Stimulated activated naive B cell treated with anti-CD40 and anti-IgM and Interleukin-4, amounts not matched to agents 10 μg/mL and 1 μg/mL and 100 μg/mL, for 72 hours (primary cell): Measurements from ENCODE around the gene RPL12.

Experiments used
- ATAC-seq, 2 donors: fragments of 150-1000 bp; cut with Tn5 transposase; replicated peaks; 2 replicates each; pipeline ENCODE4 v1.10.0; 2021; ENCODE audit warnings: moderate library complexity in 1 of 2
- DNase-seq: peaks from one replicate; pipeline ENCODE4 v3.0.0; 2021
- H3K27ac Mint-ChIP-seq: one replicate; pipeline ENCODE4 v1.8.0; 2022; ENCODE audit warnings: mild to moderate bottlenecking, mixed read lengths
- H3K27me3 Mint-ChIP-seq, 2 donors: one replicate each; pipeline ENCODE4 v1.8.0; 2022; ENCODE audit warnings: mixed read lengths in 2 of 2
- H3K36me3 Mint-ChIP-seq, 2 donors: one replicate each; pipeline ENCODE4 v1.8.0; 2022; ENCODE audit warnings: mixed read lengths in 2 of 2, mild to moderate bottlenecking in 1 of 2
- H3K4me1 Mint-ChIP-seq, 2 donors: one replicate each; pipeline ENCODE4 v1.8.0; 2022; ENCODE audit warnings: mixed read lengths in 2 of 2, mild to moderate bottlenecking in 1 of 2
- H3K4me3 Mint-ChIP-seq, 2 donors: one replicate each; pipeline ENCODE4 v1.8.0; 2022; ENCODE audit warnings: mild to moderate bottlenecking in 2 of 2, mixed read lengths in 2 of 2, moderate library complexity in 1 of 2
- H3K9me3 Mint-ChIP-seq, 2 donors: one replicate each; pipeline ENCODE4 v1.8.0; 2022; ENCODE audit warnings: mixed read lengths in 2 of 2, mild to moderate bottlenecking in 1 of 2

Gene RPL12

DNA sequence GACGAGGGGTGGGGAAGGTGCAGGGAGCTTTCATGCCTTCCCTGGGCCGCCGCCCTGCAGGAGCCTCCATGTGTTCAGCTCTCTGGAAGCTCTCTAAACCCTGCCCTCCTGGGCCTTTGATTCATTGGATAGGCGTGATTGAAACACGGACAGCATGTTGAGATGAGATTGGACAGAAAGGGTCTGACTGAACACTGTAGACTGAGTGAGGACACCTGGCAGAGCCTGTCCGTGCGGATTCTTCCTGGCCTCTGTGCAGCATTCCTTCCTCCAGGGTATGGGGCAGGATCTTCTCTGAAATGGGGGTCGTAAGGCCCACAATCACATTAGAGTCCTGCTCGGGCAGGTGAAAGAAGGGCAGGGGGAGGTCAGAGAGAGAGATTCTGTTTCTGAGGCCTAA, 12.8 kb downstream of the RPL12 start:
- Mint-ChIP-seq H3K27ac (peak overlapping the region; percentile 51), H3K36me3 (peaks cover 66 to 78% of the 10 kb centered on the region in 2 donors), H3K4me1 (peaks cover 0 to 2% of the 10 kb centered on the region in 2 donors), H3K27me3 (no peaks in the 10 kb centered on the region), H3K4me3 (no peak overlapping the region), H3K9me3 (no peaks in the 10 kb centered on the region)
- ATAC-seq (no peak), DNase-seq (no peak)

DNA sequence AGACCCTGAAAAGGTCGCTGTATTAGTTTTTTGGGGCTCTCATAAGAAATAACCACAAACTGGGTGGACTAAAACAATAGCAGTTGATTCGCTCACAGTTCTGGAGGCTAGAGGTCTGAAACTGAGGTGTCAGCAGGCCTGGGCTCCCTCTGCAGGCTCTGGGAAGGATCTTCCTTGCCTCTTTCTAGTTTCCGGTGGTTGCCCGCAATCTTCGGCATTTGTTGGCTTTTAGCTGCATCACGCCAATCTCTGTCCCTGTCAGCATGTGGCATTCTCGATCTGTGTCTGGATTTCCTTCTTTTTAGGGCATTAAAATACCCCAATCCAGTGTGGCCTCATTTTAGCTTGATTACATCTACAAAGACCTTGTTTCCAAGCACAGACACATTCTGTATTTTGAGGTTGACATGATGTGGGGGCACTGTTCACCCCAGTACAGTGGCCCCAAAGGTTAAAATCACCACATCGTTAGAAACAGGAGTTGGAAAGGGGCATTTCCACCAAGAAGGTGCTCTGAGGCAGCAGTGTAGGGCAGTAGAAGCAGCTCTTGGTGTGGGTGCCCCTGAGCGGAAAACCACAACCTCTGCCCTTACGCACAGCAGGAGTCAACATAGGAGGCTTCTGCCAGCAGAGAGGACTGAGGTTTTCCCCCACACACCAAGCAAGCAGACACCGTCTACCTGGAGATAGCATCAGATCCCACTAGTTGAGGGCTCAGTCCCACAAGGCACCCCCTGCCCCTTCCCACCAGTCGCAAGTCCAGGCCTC, 13.5 kb downstream of the RPL12 start:
- Mint-ChIP-seq H3K4me3 (no peak overlapping the region), H3K27ac (peak overlapping the region; percentile 51), H3K9me3 (no peaks in the 10 kb centered on the region), H3K27me3 (no peaks in the 10 kb centered on the region), H3K36me3 (peaks cover 62 to 78% of the 10 kb centered on the region in 2 donors), H3K4me1 (peaks cover 0 to 2% of the 10 kb centered on the region in 2 donors)
- ATAC-seq = peak; percentile 23 to 61
- DNase-seq = no peak

DNA sequence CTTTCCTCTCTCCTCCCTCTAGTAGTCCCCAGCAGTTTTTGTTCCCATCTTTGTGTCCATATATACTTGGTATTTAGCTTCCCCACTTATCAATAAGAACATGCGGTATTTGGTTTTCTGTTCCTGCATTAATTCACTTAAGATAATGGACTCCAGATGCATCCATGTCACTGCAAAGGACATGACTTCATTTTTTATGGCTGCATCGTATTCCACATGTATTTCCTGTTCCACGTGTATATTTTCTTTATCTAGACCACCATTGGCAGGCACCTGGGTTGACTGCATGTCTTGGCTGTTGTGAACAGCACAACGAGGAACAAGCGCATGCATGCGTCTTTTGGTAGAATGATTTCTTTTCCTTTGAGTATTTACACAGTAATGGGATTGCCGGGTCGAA, 20.8 kb downstream of the RPL12 start:
- Mint-ChIP-seq H3K36me3 (peaks cover 53 to 69% of the 10 kb centered on the region in 2 donors), H3K4me3 (no peak overlapping the region), H3K4me1 (peaks cover 13 to 37% of the 10 kb centered on the region in 2 donors), H3K27ac (no peak overlapping the region), H3K9me3 (no peaks in the 10 kb centered on the region), H3K27me3 (no peaks in the 10 kb centered on the region)
- DNase-seq (no peak), ATAC-seq (no peak)

DNA sequence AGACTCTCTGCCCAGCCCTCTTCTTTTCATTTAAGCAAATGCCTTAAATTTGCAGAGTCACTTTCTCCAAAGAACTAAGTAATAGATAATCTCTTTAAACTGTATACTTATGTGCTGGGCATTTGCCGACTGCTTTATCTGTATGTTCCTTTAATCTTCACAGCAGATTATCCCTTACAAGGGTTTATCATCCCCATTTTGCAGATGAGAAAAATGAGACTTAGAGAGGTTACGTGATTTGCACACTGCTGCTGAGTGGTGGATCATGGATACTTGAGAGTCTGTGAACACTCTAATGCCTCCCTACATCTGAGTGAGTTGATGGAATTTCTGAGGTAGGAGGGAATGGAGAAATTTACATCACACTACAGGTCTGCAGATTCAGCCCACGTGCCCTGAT, 22.9 kb downstream of the RPL12 start:
- no peak for ATAC-seq
- Mint-ChIP-seq H3K36me3 (peaks cover 39 to 56% of the 10 kb centered on the region in 2 donors), H3K4me1 (peaks cover 20 to 56% of the 10 kb centered on the region in 2 donors), H3K4me3 (no peak overlapping the region), H3K27me3 (no peaks in the 10 kb centered on the region), H3K9me3 (no peaks in the 10 kb centered on the region), H3K27ac (no peak overlapping the region)
- DNase-seq = no peak

DNA sequence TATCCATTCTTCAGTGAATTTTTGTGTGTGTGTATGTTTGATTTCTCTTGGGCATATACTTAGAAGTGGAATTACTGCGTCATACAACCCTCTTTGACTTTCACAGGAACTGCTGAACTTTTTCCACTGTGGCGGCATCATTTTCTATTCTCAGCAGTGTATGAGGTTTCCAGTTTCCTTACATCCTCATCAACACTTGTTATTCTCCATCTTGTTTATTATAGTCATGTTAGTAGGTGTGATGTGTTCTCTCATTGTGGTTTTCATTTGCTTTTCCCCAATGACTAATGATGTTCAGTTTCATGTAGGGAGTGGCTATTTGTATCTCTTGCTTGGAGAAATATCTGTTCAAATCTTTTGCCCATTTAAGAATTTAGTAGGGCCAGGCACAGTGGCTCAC, 24.4 kb downstream of the RPL12 start:
- Mint-ChIP-seq H3K9me3 (no peaks in the 10 kb centered on the region), H3K27me3 (no peaks in the 10 kb centered on the region), H3K4me3 (peak overlapping the region; percentile 47 to 67), H3K4me1 (peaks cover 25 to 69% of the 10 kb centered on the region in 2 donors), H3K36me3 (peaks cover 37 to 46% of the 10 kb centered on the region in 2 donors), H3K27ac (peak overlapping the region; percentile 94)
- ATAC-seq (peak; percentile 48 to 53), DNase-seq (no peak)

DNA sequence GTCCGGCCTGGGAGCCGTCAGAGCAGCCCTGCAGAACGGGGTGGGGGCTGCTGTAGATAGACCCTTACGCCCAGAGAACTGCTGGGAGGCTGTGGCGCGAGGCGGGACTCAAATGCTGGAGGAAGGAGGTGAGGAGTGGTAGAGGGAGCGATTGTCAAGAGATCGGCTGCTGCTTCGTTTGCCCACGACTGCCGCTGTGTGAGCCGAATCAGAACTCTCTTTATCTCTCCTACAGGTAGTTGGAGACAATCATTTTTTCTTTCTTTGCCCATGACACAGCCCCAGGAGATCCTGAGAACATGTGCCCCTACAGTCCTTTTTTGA, 26.6 kb downstream of the RPL12 start:
- no peak for DNase-seq
- H3K9me3 Mint-ChIP-seq = no peaks in the 10 kb centered on the region
- H3K36me3 Mint-ChIP-seq = peaks cover 21 to 30% of the 10 kb centered on the region in 2 donors
- H3K27me3 Mint-ChIP-seq = no peaks in the 10 kb centered on the region
- peak overlapping the region; percentile 99 for H3K27ac Mint-ChIP-seq
- peak overlapping the region; percentile 99 to 100 for H3K4me3 Mint-ChIP-seq
- peak; percentile 22 to 28 for ATAC-seq
- peaks cover 25 to 69% of the 10 kb centered on the region in 2 donors for H3K4me1 Mint-ChIP-seq

DNA sequence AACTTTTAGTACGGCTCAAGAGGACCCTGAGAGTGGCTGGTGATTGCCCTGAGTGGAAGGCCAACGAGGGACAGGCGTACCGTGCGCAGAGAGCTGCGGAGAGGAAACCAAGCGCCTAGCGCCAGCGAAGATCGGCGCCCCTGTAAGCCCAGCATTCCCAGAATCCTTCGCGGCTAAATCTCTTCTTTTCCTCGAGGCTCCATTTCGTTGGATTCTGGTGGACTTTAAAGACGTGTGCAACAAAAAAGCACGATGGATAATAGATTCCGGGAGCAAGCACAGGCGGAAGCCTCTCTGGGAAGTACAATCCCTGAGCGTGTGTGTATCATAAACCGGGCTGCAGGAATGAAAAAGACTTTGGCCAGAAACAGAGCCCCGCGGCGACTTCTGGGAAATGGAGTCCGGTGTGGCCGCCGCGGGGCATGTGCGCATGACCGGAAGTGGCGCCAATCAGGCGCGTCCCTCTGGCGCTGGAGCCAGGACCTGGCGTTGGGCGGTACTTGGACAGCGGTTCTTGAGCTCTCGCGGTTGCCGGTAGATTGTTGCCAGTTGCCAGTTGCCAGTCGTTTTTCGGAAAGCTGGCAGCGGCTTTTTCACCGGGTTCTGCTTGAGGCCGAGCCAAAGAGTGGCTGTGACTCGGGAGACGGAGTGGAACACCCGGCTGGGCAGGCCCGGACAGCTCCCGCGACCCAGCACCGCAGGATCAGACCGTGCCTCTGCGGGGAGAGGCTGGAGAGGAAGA, 27.1 kb downstream of the RPL12 start, which contains the start of gene ZNF79:
ZNF79 (plus strand) TSS at position 449 of the 742 bp plus-strand sequence. CDS start 406 bp downstream, outside the sequence.
- no peaks in the 10 kb centered on the region for H3K27me3 Mint-ChIP-seq
- ATAC-seq (peak; percentile 87 to 92), DNase-seq (peak; percentile 89)
- H3K9me3 Mint-ChIP-seq = no peaks in the 10 kb centered on the region
- peaks cover 27 to 69% of the 10 kb centered on the region in 2 donors for H3K4me1 Mint-ChIP-seq
- peak within 1 kb of the TSS; percentile 99 to 100 for H3K4me3 Mint-ChIP-seq
- peaks cover 20 to 28% of the 10 kb centered on the region in 2 donors for H3K36me3 Mint-ChIP-seq
- H3K27ac Mint-ChIP-seq = peak within 1 kb of the TSS; percentile 99

DNA sequence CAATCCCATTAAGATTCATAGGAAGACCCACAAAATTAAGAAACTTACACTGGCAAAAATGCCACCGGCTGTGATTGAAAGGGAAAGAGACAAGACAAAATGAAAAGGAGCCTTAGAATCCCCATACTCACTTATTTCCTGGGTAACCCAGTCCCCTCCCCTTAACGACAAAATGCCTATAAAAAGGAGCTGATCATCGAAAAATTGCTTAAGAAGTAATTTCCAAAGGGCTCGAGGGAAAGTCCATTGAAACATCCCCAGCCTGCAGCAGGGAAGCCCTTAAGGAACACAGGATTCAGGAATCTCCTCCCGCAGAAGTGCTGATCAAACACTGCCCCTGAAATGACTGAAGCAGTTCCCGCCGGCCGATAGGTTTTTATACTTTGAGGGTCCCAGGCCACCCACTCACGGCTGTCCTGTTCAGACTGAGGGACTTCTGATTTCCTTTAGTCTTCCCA, 27.7 kb downstream of the RPL12 start:
- H3K27me3 Mint-ChIP-seq = no peaks in the 10 kb centered on the region

DNA sequence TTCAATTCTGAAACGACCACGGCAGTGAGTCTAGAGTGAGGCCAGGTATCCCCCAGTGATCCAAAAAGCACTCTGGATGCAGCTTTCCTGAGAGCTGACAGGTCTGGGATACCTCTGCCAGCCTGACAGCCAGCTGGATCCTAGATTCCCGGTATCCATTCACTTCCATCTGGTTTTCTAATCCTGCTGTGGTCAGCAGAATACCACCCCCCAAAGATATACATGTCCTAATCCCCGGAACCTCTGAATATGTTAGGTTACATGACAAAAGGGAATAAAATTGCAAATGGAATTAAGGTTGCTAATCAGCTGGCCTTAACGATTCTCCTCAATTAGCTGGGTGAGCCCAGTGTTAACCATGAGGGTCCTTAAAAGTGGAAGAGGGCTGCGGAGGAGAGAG, 28.4 kb downstream of the RPL12 start:
- H3K27ac Mint-ChIP-seq = peak overlapping the region; percentile 99
- H3K4me1 Mint-ChIP-seq = peaks cover 28 to 56% of the 10 kb centered on the region in 2 donors
- H3K36me3 Mint-ChIP-seq = peaks cover 12 to 20% of the 10 kb centered on the region in 2 donors
- H3K4me3 Mint-ChIP-seq = peak overlapping the region; percentile 99 to 100
- ATAC-seq = no peak
- H3K9me3 Mint-ChIP-seq = no peaks in the 10 kb centered on the region
- H3K27me3 Mint-ChIP-seq = no peaks in the 10 kb centered on the region
- no peak for DNase-seq

More for the DNA sequence above, 27.7 kb downstream of the RPL12 start:
- DNase-seq (no peak), ATAC-seq (no peak)
- H3K4me1 Mint-ChIP-seq = peaks cover 29 to 63% of the 10 kb centered on the region in 2 donors
- peak overlapping the region; percentile 99 for H3K27ac Mint-ChIP-seq
- H3K36me3 Mint-ChIP-seq = peaks cover 18 to 27% of the 10 kb centered on the region in 2 donors
- no peaks in the 10 kb centered on the region for H3K9me3 Mint-ChIP-seq
- peak overlapping the region; percentile 99 to 100 for H3K4me3 Mint-ChIP-seq

DNA sequence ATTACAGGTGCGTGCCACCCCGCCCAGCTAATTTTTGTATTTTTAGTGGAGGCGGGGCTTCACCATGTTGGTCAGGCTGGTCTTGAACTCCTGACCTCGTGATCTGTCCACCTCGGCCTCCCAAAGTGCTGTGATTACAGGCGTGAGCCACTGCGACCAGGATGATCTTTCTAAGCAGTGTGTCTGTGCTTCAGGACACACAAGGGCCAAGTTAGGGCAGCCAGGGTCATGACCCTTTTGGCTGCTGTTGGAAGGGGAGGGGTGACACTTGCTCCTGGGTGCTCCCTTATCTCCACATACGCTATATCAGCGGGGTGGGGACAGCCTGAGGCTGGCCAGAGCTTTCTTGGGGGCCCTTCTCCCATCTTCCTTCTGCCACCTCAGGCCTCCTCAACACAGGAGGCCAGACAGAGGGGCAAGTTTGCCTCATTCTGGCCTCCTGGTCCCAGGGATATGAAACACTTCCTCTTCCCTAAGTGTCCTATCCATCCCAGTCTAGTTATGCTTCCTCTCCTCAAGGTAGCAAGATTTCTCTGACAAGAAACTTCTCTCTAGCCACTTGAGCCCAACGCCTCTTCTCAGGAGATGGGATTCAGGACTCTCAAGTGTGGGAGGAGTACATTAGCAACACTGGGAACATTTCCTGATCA, 28.9 kb downstream of the RPL12 start:
- Mint-ChIP-seq H3K27me3 (no peaks in the 10 kb centered on the region), H3K4me1 (peaks cover 26 to 51% of the 10 kb centered on the region in 2 donors), H3K36me3 (peaks cover 12 to 18% of the 10 kb centered on the region in 2 donors), H3K9me3 (no peaks in the 10 kb centered on the region), H3K27ac (no peak overlapping the region), H3K4me3 (peak overlapping the region in 1 of 2 donors; percentile 99)
- no peak for ATAC-seq
- no peak for DNase-seq

DNA sequence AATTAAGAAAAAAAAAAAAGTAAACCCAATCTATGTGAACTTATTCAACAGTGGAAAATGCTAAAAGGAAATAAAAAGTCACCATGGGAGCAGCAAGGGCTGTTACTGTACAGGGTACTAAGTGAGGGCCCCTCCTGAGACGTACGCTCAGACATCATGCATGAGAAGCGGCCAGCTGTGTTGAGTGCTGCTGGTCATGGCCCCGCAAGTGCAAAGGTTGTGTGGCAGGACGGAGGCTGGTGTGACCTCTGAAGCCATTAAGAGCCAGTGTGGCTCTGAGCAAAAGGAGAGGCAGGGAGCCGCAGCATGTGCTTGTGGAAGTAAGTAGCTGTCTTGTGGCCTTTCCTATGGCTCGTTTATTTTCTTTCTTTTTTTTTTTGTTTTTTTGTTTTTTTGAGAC, 30.1 kb downstream of the RPL12 start:
- no peaks in the 10 kb centered on the region for H3K27me3 Mint-ChIP-seq
- peaks cover 19 to 39% of the 10 kb centered on the region in 2 donors for H3K4me1 Mint-ChIP-seq
- peaks cover 5 to 11% of the 10 kb centered on the region in 2 donors for H3K36me3 Mint-ChIP-seq
- no peak for DNase-seq
- H3K4me3 Mint-ChIP-seq = no peak overlapping the region
- H3K9me3 Mint-ChIP-seq = no peaks in the 10 kb centered on the region
- no peak overlapping the region for H3K27ac Mint-ChIP-seq
- ATAC-seq = no peak

DNA sequence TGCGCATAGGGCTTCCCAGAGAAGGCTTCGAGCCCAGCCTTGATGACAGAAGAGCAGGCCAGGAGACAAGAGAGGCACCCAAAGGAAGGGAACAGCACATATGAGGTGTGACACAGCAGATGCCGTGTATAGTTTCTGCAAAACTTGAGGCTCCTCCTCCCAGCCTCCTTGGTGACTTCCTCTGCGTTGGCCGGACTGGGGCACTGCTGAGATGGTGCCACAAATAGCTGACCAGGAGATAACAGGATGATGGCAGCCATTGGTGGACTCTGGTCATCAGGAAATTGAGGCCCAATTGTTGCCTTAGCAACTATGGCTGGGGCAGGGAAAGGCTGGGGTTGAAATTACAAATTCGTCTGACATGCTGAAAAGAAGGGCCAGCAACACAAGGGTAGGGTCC, 31.9 kb downstream of the RPL12 start:
- no peak for DNase-seq
- ATAC-seq = no peak
- Mint-ChIP-seq H3K27ac (peak overlapping the region; percentile 72), H3K27me3 (peaks cover 0 to 5% of the 10 kb centered on the region in 2 donors), H3K4me1 (peaks cover 17 to 23% of the 10 kb centered on the region in 2 donors), H3K36me3 (peaks cover 4 to 9% of the 10 kb centered on the region in 2 donors), H3K9me3 (no peaks in the 10 kb centered on the region), H3K4me3 (no peak overlapping the region)

DNA sequence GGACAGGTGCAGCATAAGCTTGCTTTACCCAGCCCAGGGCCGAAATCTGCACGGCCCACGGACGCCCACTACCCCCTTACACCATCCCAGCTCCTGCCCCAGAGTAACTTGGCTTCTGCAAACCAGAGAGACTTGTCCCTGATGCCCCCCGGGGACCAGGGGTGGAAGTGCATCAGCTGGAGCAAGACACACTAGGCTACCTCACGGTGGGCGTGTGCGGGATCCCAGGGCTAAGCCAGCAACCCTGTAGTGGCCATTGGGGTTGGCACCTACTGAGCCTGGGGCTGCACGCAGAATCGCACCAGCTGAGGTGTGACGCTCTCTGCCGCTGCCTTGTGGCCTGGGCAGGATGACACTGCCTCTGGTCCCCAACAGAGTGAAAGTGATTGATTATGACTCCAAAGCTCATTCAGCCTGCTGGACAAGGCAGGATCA, 33.2 kb downstream of the RPL12 start:
- H3K4me3 Mint-ChIP-seq = no peak overlapping the region
- H3K36me3 Mint-ChIP-seq = peaks cover 4 to 7% of the 10 kb centered on the region in 2 donors
- ATAC-seq = peak; percentile 55 to 65
- H3K9me3 Mint-ChIP-seq = no peaks in the 10 kb centered on the region
- DNase-seq = no peak
- H3K27ac Mint-ChIP-seq = no peak overlapping the region
- peaks cover 0 to 7% of the 10 kb centered on the region in 2 donors for H3K27me3 Mint-ChIP-seq
- peaks cover 10% of the 10 kb centered on the region in 2 donors for H3K4me1 Mint-ChIP-seq
